GM15510 (cell line): ENCODE measurements around the gene TNFRSF12A.

Experiments used
- POLR2A ChIP-seq: IDR thresholded peaks from 3 replicates; pipeline ENCODE4 v1.6.1; 2011; ENCODE audit warnings: borderline replicate concordance; ENCODE audit not compliant: insufficient read length; ENCODE audit errors: extremely low read depth

The TNFRSF12A gene

DNA sequence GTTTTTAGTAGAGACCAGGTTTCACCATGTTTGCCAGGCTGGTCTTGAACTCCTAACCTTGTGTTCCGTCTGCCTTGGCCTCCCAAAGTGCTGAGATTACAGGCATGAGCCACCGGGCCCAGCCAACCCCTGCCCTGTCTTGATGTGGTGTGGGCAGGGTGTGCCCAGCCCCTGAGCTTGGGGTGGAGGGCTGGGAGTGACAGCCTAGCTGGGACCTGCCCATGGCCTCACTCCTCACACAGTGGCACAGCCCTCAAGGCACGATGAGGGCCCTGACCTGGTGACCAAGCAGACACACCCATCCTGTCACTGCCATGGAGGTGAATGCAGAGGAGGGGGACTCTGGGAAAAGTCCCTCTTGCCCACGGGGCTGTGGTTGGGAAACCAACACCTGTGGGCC is 48.3 kb downstream of the TNFRSF12A start:
- no peak for TF ChIP-seq POLR2A

DNA sequence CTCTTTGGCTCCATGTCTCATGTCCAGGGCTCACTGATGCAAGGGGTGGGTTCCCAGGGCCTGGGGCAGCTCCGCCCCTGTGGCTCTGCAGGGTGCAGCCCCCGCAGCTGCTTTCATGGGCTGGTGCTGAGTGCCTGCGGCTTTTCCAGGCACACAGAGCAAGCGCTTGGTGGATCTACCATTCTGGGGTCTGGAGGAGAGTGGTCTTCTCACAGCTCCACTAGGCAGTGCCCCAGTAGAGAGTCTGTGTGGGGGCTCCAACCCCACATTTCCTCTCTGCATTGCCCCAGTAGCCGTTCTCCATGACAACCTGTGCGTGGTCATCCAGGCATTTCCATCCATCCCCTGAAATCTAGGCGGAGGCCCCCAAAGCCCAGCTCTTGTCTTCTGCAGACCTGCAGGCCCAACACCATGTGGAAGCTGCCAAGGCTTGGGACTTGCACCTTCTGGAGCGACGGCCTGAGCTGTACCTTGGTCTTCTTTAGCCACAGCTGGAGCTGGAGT is 50.5 kb downstream of the TNFRSF12A start:
- TF ChIP-seq POLR2A = no peak

DNA sequence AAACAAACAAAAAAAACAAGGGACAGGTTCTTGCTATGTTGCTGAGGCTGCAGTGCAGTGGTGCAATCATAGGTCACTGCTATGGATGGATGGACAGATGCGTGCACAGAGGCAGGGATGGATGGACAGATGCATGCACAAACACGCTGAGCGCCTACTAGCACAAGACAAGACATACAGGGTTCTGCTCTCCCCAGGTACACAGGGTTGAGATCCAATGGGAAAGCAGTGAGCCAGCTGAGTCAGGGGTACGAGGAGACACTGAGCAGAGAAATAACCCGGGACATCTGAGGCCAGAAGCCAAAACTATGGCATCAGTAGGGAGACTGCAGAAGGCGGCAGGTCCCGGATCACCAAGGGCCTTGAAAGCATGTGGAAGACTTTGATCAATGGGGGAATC is 51.5 kb downstream of the TNFRSF12A start:
- no peak for TF ChIP-seq POLR2A
